ENCODE measurements around the gene GRIA3. TPM values are rescaled to one million over a fixed set of nuclear protein-coding genes. Genes with fewer than 3 reads are reported as not detected.

The GRIA3 gene
- polyA plus RNA-seq, 1 of the 3 experiments (the other 2 are of a cell fraction): 0.15 TPM

DNA sequence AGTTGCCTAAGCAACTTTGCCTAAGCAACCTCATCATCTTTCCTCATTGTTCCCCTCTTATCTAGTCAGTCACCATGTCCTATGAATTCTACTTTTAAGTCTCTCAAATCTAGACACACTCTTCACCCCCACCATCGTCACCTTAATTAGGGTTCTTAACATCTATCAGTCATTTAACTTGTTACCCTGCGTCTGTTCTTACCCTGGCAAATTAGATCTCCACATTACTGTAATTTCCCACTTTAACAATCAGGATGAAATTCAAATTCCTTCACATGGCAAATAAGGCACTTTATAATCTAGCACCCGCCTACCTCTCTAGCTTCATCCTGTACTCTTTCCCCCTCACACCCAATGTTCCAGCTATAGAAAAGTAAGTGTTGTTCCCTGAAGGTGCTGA, 221.2 kb downstream of the GRIA3 start:
- Histone ChIP-seq H3K36me3 (replicated peaks in 1 of 2; ENCODE audit: control insufficient read depth in 1 of 2, insufficient read depth in 2 of 2, low read length in 1 of 2) (no peaks in the 10 kb centered on the region), H3K9ac (no peak overlapping the region), H2AFZ (ENCODE audit: low read depth) (no peak overlapping the region), H4K20me1 (ENCODE audit: insufficient read depth) (no peaks in the 10 kb centered on the region), H3K27ac (ENCODE audit: low read depth in 2 of 2, low read length in 1 of 2) (no peak overlapping the region), H3K4me1 (ENCODE audit: control insufficient read depth in 1 of 2, insufficient read depth in 2 of 2, low read depth in 1 of 2, low read length in 1 of 2) (no peaks in the 10 kb centered on the region), H3K9me2 (no peaks in the 10 kb centered on the region), H3K79me2 (ENCODE audit: insufficient read depth) (no peaks in the 10 kb centered on the region), H3K9me3 (no peaks in the 10 kb centered on the region), H3F3A (replicated peaks; ENCODE audit: insufficient read depth) (no peaks in the 10 kb centered on the region), H3K27me3 (ENCODE audit: insufficient read depth) (no peaks in the 10 kb centered on the region), H3K4me2 (no peak overlapping the region), H3K4me3 (ENCODE audit: low read depth in 2 of 2, low read length in 1 of 2) (no peak overlapping the region)
- DNase-seq: no peak
- CTCF ChIA-PET: interaction anchor here (1.1 kb wide), 1 partner anchor 8 kb away, joined by 3 read pairs; no protein-coding TSS in a partner anchor
- POLR2A ChIA-PET: no interaction called here
- TF ChIP-seq FOSL2 (IDR thresholded peaks at IDR 0.05; ENCODE audit: borderline replicate concordance, low read depth): no peak
- TF ChIP-seq, protein P1, sequence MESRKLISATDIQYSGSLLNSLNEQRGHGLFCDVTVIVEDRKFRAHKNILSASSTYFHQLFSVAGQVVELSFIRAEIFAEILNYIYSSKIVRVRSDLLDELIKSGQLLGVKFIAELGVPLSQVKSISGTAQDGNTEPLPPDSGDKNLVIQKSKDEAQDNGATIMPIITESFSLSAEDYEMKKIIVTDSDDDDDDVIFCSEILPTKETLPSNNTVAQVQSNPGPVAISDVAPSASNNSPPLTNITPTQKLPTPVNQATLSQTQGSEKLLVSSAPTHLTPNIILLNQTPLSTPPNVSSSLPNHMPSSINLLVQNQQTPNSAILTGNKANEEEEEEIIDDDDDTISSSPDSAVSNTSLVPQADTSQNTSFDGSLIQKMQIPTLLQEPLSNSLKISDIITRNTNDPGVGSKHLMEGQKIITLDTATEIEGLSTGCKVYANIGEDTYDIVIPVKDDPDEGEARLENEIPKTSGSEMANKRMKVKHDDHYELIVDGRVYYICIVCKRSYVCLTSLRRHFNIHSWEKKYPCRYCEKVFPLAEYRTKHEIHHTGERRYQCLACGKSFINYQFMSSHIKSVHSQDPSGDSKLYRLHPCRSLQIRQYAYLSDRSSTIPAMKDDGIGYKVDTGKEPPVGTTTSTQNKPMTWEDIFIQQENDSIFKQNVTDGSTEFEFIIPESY (IDR thresholded peaks at IDR 0.05; ENCODE audit: borderline replicate concordance, low read depth): no peak
- TF ChIP-seq TEAD4 (IDR thresholded peaks at IDR 0.05; ENCODE audit: borderline replicate concordance, insufficient read depth): no peak
- TF ChIP-seq MEF2A (IDR thresholded peaks at IDR 0.05; ENCODE audit: borderline replicate concordance, low read depth): no peak
- 48% methylated on average over 3 of the region's 3 CpGs for WGBS (ENCODE audit: low lambda C conversion rate)

DNA sequence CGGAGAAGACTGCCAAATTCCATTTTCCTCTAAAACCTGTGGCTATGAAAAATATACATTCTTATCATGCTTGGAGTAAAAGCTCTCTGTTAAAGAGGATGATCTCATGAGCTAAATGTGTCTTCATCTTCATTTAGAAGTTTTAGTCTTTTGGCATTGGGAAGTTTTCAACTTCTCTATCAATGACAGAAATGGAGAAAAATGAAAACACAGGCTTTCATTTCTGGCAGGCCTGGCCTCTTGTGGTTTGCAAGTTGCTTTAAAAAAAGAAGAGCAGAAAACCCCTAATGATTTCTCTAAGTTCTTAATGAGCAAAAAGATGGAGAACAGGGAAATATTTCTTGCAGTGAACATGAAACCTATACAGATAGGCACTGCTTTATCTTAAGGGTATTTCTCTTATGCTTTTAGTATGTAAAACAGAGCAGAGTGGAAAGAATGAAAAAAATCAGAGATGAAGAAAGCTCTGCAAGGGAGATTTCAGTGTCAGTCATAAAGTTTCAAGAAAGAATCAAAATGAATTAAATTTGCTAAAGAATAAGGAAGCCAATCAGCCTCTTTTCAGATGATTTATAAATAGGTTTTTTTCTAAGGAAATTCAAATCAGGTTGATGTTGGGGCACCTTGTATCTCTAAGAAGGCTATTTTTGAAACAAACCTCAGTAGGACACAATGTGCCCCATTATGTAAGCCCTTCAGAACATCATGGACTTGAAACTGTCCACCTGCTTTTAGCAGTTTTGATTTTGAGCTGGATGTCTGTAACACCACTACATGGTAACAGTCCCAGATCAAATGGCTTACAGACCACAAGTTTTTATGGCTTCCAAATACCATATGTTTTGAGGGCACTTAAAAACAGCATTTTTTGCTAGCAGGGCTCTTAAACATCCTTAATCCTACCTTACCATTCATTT, 225.0 kb downstream of the GRIA3 start:
- Histone ChIP-seq H3K9me2 (no peaks in the 10 kb centered on the region), H3K9me3 (no peaks in the 10 kb centered on the region), H3K27me3 (ENCODE audit: insufficient read depth) (no peaks in the 10 kb centered on the region), H3K4me3 (ENCODE audit: low read depth in 2 of 2, low read length in 1 of 2) (no peak overlapping the region), H3K9ac (no peak overlapping the region), H3K27ac (ENCODE audit: low read depth in 2 of 2, low read length in 1 of 2) (peak overlapping the region in 1 of 2 experiments; percentile 26; a peak in 1 of 4 replicates), H3K4me2 (peak overlapping the region; percentile 5; the same call in 1 of the 2 replicates), H3F3A (replicated peaks; ENCODE audit: insufficient read depth) (peaks cover 3% of the 10 kb centered on the region), H3K79me2 (ENCODE audit: insufficient read depth) (no peaks in the 10 kb centered on the region), H3K4me1 (ENCODE audit: control insufficient read depth in 1 of 2, insufficient read depth in 2 of 2, low read depth in 1 of 2, low read length in 1 of 2) (no peaks in the 10 kb centered on the region; a peak in 1 of 4 replicates), H3K36me3 (replicated peaks in 1 of 2; ENCODE audit: control insufficient read depth in 1 of 2, insufficient read depth in 2 of 2, low read length in 1 of 2) (no peaks in the 10 kb centered on the region), H2AFZ (ENCODE audit: low read depth) (peak overlapping the region; percentile 50; the same call in 1 of the 2 replicates), H4K20me1 (ENCODE audit: insufficient read depth) (no peaks in the 10 kb centered on the region)
- 18% methylated on average over 1 of the region's 1 CpG for WGBS (ENCODE audit: low lambda C conversion rate)
- CTCF ChIA-PET: interaction anchor here (0.7 to 2.1 kb wide), 3 partner anchors 14 to 205 kb away, joined by 3 to 5 read pairs (median 3); no protein-coding TSS in a partner anchor
- POLR2A ChIA-PET: no interaction called here
- DNase-seq: no peak
- TF ChIP-seq SIN3A (IDR thresholded peaks at IDR 0.05; ENCODE audit: borderline replicate concordance, low read depth, low read length) (no peak), FOXJ3 (CRISPR knock-in tag; IDR thresholded peaks at IDR 0.05) (no peak), ELF1 (IDR thresholded peaks at IDR 0.05) (no peak), FOXM1 (IDR thresholded peaks at IDR 0.05; ENCODE audit: low read depth) (no peak), RXRA (IDR thresholded peaks at IDR 0.05; ENCODE audit: borderline replicate concordance, low read depth) (no peak), RCOR1 (IDR thresholded peaks at IDR 0.05; ENCODE audit: low read length) (no peak), JUND (IDR thresholded peaks at IDR 0.05) (no peak), TEAD4 (IDR thresholded peaks at IDR 0.05; ENCODE audit: borderline replicate concordance, insufficient read depth) (no peak)
- TF ChIP-seq, protein P2, sequence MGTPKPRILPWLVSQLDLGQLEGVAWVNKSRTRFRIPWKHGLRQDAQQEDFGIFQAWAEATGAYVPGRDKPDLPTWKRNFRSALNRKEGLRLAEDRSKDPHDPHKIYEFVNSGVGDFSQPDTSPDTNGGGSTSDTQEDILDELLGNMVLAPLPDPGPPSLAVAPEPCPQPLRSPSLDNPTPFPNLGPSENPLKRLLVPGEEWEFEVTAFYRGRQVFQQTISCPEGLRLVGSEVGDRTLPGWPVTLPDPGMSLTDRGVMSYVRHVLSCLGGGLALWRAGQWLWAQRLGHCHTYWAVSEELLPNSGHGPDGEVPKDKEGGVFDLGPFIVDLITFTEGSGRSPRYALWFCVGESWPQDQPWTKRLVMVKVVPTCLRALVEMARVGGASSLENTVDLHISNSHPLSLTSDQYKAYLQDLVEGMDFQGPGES (IDR thresholded peaks at IDR 0.05; ENCODE audit: low read depth, low read length): no peak
